Lung (tissue), 12 donors: ENCODE data around the gene TBC1D22B. TPM values are rescaled to one million over a fixed set of nuclear protein-coding genes. Genes with fewer than 3 reads are reported as not detected.

ENCODE experiments used
- ATAC-seq: fragments of 200-7000 bp; cut with Tn5 transposase; one replicate; pipeline ENCODE4 v1.9.1; 2020; ENCODE audit warnings: moderate number of reproducible peaks; ENCODE audit not compliant: insufficient read depth, low FRiP score
- DNase-seq, 3 donors: peaks; one replicate each; pipeline ENCODE4 v3.0.0-alpha.2; 2013 to 2017
- H3K27ac ChIP-seq, 2 donors: one replicate each; pipeline ENCODE4 v1.5.1; 2013; ENCODE audit warnings: mild to moderate bottlenecking in 2 of 2, moderate library complexity in 2 of 2, control low read depth in 1 of 2, inconsistent platforms in 1 of 2, low read depth in 1 of 2, low read length in 1 of 2
- H3K27me3 ChIP-seq, 3 donors: one replicate each; pipeline ENCODE4 v1.5.1; 2013; ENCODE audit warnings: low read length in 2 of 3; ENCODE audit not compliant: control insufficient read depth in 3 of 3, insufficient read depth in 3 of 3
- H3K36me3 ChIP-seq, 4 donors: one replicate each; pipeline ENCODE4 v1.5.1; 2013; ENCODE audit warnings: low read length in 4 of 4, mild to moderate bottlenecking in 1 of 4, moderate library complexity in 1 of 4; ENCODE audit not compliant: control insufficient read depth in 4 of 4, insufficient read depth in 4 of 4
- H3K4me1 ChIP-seq, 5 donors: one replicate each; pipeline ENCODE4 v1.5.1; 2013; ENCODE audit warnings: low read length in 5 of 5, mild to moderate bottlenecking in 2 of 5, moderate library complexity in 1 of 5; ENCODE audit not compliant: control insufficient read depth in 5 of 5, insufficient read depth in 5 of 5
- H3K4me3 ChIP-seq: one replicate; pipeline ENCODE4 v1.5.1; 2013; ENCODE audit warnings: mild to moderate bottlenecking, control low read depth, moderate library complexity
- H3K9ac ChIP-seq, 2 donors: one replicate each; pipeline ENCODE4 v1.5.1; 2013; ENCODE audit warnings: low read length in 2 of 2, control low read depth in 1 of 2; ENCODE audit not compliant: insufficient read depth in 1 of 2
- H3K9me3 ChIP-seq, 4 donors: one replicate each; pipeline ENCODE4 v1.5.1; 2013; ENCODE audit warnings: low read length in 3 of 4, mild to moderate bottlenecking in 1 of 4, moderate library complexity in 1 of 4; ENCODE audit not compliant: control insufficient read depth in 4 of 4, insufficient read depth in 3 of 4
- WGBS, 2 donors: extraction: QIAGEN DNeasy Blood & Tissue Kit; methylation state at CpG; one replicate each; pipeline ENCODE4 v1.1.7; 2013; 5-methylcytosine and 5-hydroxymethylcytosine counted together
- polyA plus RNA-seq, 2 donors: library from polyadenylated mRNA; stranded (reverse); fragments of 200-250 nt; gene quantifications; one replicate each; pipeline ENCODE4 v1.2.1, GENCODE V29; 2013
- total RNA-seq, 2 donors: library from RNA; depleted of rRNA in 1 of 2; stranded (reverse); fragments of >200 nt in 1 of 2; gene quantifications; one replicate each; pipeline ENCODE4 v1.2.1, GENCODE V29; 2014 to 2021
- TF ChIP-seq, protein P1 (sequence below): IDR thresholded peaks from 2 replicates; pipeline ENCODE4 v1.5.1; 2012; ENCODE audit warnings: mild to moderate bottlenecking; ENCODE audit errors: control extremely low read depth, extremely low read depth
- donor health status: control.
- donor health status: control.
- donor health status: Bipolar disorder and iron deficiency.
- donor health status: healthy.
- donor health status: DM: yes; HTN: yes; CAD: no.

TBC1D22B gene
- total and polyA plus RNA-seq, 4 donors, result 6.8 to 9.7 (median 8.8) TPM

DNA sequence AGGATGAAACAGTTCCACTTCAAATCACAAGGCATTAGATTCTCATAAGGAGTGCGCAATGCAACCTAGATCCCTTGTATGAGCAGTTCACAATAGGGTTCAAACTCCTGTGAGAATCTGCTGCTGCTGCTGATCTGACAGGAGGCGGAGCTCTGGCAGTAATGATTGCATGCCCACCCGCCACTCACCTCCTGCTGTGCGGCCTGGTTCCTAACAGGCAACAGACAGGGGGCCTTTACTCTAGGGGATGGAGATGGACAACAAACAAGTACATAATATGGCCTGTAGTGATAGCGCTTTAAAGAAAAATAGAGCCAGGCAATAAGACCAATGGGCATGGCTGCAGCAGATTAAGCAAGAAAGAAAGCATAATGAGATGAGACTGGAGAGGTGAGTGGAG, 2.7 kb upstream of the TBC1D22B start:
- ATAC-seq (no peak), DNase-seq (no peak)
- H3K4me3 ChIP-seq, result no peak overlapping the region
- H3K27ac ChIP-seq, result no peak overlapping the region
- H3K27me3 ChIP-seq, result no peaks in the 10 kb centered on the region
- WGBS, 2 donors, result 95 to 97% methylated on average over 5 of the region's 5 CpGs
- H3K36me3 ChIP-seq, result peaks cover 0 to 4% (median 0%) of the 10 kb centered on the region in 4 donors
- H3K9ac ChIP-seq, result no peak overlapping the region
- peaks cover 0 to 18% (median 5%) of the 10 kb centered on the region in 5 donors for H3K4me1 ChIP-seq
- H3K9me3 ChIP-seq, result no peaks in the 10 kb centered on the region
- TF ChIP-seq, protein P1, sequence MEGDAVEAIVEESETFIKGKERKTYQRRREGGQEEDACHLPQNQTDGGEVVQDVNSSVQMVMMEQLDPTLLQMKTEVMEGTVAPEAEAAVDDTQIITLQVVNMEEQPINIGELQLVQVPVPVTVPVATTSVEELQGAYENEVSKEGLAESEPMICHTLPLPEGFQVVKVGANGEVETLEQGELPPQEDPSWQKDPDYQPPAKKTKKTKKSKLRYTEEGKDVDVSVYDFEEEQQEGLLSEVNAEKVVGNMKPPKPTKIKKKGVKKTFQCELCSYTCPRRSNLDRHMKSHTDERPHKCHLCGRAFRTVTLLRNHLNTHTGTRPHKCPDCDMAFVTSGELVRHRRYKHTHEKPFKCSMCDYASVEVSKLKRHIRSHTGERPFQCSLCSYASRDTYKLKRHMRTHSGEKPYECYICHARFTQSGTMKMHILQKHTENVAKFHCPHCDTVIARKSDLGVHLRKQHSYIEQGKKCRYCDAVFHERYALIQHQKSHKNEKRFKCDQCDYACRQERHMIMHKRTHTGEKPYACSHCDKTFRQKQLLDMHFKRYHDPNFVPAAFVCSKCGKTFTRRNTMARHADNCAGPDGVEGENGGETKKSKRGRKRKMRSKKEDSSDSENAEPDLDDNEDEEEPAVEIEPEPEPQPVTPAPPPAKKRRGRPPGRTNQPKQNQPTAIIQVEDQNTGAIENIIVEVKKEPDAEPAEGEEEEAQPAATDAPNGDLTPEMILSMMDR, result no peak

DNA sequence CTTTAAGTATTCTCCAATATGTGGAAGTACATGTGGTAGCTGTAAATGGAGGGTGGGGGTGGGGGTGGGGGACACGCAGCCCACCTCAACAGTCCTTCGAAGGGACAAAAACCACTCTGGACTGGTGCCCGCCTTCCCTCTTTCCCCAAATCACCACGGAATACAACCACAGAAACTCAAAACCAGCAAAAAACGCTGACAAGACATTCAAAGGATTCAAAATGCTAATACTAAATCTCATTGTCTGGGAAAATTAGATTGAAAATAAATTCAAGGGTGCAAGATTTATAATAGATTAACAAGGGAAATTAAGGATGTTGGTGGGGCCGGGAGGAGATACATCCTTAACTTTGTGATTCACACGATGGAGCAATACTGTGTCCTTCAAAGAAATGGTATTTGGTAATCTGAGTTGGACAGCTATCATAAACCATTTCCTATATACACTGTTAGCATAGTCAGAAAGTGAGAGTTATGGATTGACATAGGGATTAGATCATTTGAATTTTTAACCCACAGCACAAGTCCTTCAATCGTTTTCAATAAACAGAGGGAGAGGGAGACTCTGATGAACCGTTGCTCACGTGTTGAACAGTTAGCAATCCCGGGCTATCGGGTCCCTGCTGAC, 766 bp upstream of the TBC1D22B start:
- H3K9ac ChIP-seq, result no peak overlapping the region
- no peaks in the 10 kb centered on the region for H3K27me3 ChIP-seq
- peaks cover 0 to 4% (median 0%) of the 10 kb centered on the region in 4 donors for H3K36me3 ChIP-seq
- no peak overlapping the region for H3K4me3 ChIP-seq
- peak overlapping the region in 1 of 2 donors; percentile 36 for H3K27ac ChIP-seq
- TF ChIP-seq, protein P1, result no peak
- DNase-seq (no peak), ATAC-seq (no peak)
- WGBS, 2 donors, result 43 to 49% methylated on average over 12 of the region's 12 CpGs
- H3K9me3 ChIP-seq, result no peaks in the 10 kb centered on the region
- H3K4me1 ChIP-seq, result peaks cover 0 to 18% (median 5%) of the 10 kb centered on the region in 5 donors

DNA sequence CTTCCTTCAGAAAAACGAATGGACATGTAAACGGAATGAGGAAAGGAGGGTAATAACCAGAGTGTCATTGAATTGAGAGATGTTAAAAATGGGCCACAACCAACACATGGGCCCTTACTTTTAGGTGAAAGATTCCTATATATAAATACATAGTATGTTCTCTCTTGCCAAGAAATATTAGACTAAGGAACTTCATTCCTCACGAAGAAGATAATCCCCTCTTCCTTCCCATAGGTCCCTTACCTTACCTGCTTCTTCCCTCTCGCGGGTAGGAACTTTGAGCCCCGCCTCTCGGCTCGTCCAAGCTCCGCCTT, 295 bp upstream of the TBC1D22B start:
- peaks cover 0 to 4% (median 0%) of the 10 kb centered on the region in 4 donors for H3K36me3 ChIP-seq
- no peak for ATAC-seq
- H3K9ac ChIP-seq, result no peak overlapping the region
- H3K9me3 ChIP-seq, result no peaks in the 10 kb centered on the region
- TF ChIP-seq, protein P1, result no peak
- peak overlapping the region; percentile 36 to 98 for H3K27ac ChIP-seq
- no peaks in the 10 kb centered on the region for H3K27me3 ChIP-seq
- WGBS, 2 donors, result 1 to 2% methylated on average over 9 of the region's 9 CpGs
- H3K4me3 ChIP-seq, result peak overlapping the region; percentile 97
- DNase-seq, result no peak
- H3K4me1 ChIP-seq, result peaks cover 0 to 18% (median 5%) of the 10 kb centered on the region in 5 donors
